ENCODE results near the gene MOB3C.

MOB3C gene

GRCh38 chr1:46575300-46575699 lies 41.3 kb downstream of the MOB3C start:
- no peak for DNase-seq (ENCODE audit: low spot score)

GRCh38 chr1:46571691-46572225 lies 44.9 kb downstream of the MOB3C start:
- no peak for DNase-seq (ENCODE audit: low spot score)

- no peak for DNase-seq (ENCODE audit: low spot score)
Observed at GRCh38 chr1:46569884-46570725, 46.5 kb downstream of the MOB3C start.

- DNase-seq (ENCODE audit: low spot score): no peak
Observed at GRCh38 chr1:46569116-46569515, 47.5 kb downstream of the MOB3C start.

- DNase-seq (ENCODE audit: low spot score): no peak
Observed at GRCh38 chr1:46568461-46568891, 48.1 kb downstream of the MOB3C start.

- DNase-seq (ENCODE audit: low spot score): no peak
Observed at GRCh38 chr1:46563341-46563740, 53.3 kb downstream of the MOB3C start.

- DNase-seq (ENCODE audit: low spot score): no peak
Observed at GRCh38 chr1:46562498-46562897, 54.1 kb downstream of the MOB3C start.

- DNase-seq (ENCODE audit: low spot score): no peak
Observed at GRCh38 chr1:46558966-46559365, 57.6 kb downstream of the MOB3C start.

- no peak for DNase-seq (ENCODE audit: low spot score)
Observed at GRCh38 chr1:46558141-46558963, 58.3 kb downstream of the MOB3C start.
